Glomerular endothelial cell (primary cell): ENCODE measurements around the gene LIPG. TPM values are rescaled to one million over a fixed set of nuclear protein-coding genes. Genes with fewer than 3 reads are reported as not detected.
"Not testable (repeated sequence)": the region's sequence is repeated elsewhere in the genome, so short reads cannot be mapped to it uniquely, and the experiment has no call there.

Experiments used
- DNase-seq: peaks from one replicate; pipeline ENCODE4 v3.0.0-alpha.2; 2011; ENCODE audit warnings: low read depth, low spot score; ENCODE audit errors: extremely low read depth
- total RNA-seq: library from RNA; depleted of rRNA; stranded (reverse); fragments of >200 nt; gene quantifications from 2 replicates; pipeline ENCODE4 v1.2.3, GENCODE V29; 2015

The LIPG gene
- 123 and 185 TPM in 2 replicates for total RNA-seq

DNA sequence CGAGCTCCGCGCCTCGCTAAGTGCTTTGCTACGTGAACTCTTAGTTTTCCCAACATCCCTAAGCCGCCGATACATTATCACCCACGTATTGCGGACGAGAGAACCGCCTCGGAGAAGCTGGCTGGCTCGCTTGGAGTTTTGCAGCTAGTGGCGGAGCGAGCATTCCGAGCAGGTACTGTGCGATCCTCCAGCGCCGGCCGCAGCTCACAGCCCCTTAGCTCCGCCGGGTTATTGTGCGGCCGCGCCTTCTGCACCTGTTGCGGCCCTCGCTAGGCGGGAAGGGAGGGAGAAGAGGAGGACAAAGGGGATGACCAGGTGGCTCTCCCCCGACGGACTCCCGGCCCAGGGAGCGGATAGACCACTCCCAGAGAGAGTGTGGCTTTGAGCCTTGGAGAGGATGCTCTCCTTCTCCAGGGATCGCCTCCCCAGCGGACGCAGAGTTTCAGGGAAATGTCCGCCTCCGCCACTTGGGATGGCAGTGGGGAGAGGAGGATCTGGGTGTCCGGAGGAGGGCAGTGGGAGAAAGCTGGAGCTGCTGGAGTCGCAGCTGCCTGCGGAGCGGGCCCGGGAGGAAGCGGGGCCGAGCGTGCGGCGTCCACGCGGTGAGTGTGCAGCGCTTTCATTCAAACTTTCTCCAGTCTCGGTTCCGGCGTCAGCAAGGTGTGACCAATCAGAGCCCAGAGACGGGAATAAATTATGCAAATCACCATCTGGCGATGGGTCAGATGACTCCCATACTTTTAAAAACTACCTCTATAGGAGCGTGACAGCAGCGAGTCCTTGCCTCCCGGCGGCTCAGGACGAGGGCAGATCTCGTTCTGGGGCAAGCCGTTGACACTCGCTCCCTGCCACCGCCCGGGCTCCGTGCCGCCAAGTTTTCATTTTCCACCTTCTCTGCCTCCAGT lies at the start of gene LIPG:
Gene LIPG (plus strand): TSS at position 769 of the 905 bp plus-strand sequence. CDS start 252 bp downstream, outside the sequence.
- DNase-seq, result peak; percentile 67

DNA sequence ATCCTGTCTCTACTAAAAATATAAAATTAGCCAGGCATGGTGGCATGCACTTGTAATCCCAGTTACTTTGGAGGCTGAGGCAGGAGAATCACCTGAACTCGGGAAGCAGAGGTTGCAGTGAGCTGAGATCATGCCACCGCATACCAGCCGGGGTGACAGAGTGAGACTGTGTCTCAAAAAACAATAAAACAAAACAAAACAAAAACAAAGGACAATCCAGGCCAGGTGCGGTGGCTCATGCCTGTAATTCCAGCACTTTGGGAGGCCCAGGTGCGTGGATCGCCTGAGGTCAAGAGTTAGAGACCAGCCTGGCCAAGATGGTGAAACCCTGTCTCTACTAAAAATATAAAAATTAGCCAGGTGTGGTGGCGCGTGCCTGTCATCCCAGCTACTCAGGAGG lies 49.0 kb upstream of the LIPG start:
- not testable (repeated sequence) for DNase-seq

DNA sequence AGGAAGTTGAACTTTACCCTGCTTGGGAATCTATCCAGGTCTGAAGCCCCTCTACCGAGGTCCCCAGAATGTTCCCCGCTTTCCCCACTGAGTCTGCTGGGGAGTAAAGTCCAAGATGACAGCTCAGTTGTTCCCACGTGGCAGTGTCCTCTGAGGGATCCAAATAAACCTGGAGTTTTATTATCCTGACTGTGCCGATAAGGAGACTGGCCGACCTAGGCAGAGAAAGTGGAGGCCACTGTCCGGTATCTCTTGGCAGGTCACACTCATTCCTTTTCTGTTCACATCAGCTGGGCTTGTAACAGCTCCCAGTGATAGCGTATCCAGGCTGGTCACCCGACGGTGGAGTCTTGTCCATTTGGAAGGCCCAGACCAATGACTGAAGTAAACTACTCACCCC lies 47.3 kb upstream of the LIPG start:
- no peak for DNase-seq

DNA sequence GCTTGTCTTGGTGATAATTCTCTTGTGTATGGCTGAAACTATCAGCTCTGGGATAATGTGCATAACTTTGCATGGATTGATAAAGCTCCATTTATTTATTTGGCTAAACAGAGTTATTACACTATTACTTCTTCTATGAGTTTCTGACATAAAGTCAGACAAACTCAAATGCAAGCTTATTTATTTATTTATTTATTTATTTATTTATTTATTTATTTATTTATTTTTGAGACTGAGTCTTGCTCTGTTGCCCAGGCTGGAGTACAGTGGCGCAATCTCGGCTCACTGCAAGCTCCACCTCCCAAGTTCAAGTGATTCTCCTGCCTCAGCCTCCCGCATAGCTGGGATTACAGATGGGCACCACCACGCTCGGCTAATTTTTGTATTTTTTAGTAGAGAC lies 46.9 kb upstream of the LIPG start:
- not testable (repeated sequence) for DNase-seq

DNA sequence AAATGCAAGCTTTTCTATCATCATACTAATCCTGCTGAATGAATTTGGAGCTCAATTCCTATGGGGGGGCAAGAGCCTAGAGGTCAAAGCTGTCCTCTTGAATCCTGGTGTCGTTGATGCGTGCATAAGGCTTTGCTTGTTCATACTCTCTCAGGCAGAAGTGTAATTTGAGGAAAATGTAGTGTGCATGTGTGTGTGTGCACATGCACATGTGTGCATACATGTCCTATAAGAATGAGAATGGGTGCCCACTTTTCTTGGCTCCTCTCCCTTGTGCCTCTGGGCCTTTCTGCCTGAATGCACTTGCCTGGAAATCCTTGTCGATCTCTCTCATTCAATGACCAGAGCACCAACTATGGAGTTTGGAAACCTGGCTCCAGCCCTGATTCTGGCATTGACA lies 46.3 kb upstream of the LIPG start:
- no peak for DNase-seq

DNA sequence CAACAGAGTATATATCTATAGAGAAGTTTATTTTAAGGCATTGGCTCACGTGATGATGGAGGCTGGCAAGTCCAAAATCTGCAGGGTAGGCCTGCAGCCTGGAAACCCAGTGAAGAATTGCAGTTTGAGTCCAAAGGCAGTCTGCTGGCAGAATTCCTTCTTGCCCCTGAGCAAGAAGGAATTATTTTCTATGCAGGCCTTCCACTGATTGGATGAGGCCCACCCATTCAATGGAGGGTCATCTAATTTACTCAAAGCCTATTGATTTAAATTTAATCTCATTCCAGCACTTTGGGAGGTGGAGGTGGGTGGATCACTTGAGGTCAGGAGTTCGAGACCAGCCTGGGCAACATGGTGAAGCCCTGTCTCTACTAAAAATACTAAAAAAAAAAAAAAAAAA lies 44.4 kb upstream of the LIPG start:
- DNase-seq, result no peak

DNA sequence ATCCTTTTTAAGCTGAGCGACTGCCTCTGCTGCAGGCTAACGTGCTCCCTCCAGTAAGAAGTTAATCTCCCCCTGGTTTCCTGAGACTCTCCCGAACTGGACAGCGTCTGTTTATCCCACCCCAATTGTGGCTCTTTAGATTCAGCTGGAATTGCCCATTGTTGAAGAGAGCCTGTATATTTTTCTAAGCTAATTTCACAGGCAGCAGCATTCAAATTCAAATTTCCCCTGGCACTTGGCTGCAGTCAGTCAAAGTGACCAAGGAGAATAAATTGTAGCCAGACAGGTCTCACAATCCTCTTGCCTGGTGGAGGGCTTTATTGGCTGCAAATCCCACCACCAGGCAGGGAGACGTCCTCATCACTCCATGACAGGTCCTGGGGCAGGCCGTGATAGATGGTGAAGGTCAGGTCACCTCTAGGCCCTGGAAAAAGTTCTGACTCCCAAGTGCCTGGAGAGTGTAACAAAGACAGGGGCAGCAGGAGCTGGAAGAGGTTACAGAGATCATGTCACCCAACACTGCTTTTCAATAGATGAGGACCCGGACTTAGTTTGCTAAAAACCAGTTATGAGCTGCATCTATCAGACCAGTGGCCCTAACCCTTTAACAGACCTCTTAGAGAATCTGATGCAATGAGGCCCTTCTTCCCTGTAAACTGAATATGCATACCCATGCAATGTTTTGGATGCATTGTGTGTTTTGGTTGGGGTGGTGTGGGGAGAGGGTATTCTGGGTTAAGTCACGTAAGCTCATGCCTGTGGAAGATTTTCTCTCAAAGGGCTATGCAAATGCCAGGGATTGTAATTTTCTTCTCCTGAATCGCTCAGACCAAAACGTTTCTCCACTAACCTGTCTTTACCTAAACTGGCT lies 42.5 kb upstream of the LIPG start:
- no peak for DNase-seq

DNA sequence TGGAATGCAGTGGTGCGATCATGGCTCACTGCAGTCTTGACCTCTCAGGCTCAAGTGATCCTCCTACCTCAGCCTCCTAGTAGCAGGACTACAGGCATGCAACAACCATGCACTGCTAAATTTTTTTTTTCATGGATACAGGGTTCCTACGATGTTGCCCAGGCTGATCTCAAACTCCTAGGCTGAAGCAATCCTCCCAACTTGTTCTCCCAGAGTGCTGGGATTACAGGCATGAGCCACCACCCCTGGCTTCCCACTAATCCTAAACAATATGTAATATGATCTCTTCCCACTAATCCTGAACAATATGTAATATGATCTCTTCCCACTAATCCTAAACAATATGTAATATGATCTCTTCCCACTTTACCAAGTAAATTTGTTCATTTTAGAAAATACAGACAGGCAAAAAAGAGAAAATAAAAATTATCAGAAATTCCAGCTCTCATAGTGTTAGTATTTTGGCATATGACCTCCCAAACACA lies 41.2 kb upstream of the LIPG start:
- DNase-seq, result no peak

DNA sequence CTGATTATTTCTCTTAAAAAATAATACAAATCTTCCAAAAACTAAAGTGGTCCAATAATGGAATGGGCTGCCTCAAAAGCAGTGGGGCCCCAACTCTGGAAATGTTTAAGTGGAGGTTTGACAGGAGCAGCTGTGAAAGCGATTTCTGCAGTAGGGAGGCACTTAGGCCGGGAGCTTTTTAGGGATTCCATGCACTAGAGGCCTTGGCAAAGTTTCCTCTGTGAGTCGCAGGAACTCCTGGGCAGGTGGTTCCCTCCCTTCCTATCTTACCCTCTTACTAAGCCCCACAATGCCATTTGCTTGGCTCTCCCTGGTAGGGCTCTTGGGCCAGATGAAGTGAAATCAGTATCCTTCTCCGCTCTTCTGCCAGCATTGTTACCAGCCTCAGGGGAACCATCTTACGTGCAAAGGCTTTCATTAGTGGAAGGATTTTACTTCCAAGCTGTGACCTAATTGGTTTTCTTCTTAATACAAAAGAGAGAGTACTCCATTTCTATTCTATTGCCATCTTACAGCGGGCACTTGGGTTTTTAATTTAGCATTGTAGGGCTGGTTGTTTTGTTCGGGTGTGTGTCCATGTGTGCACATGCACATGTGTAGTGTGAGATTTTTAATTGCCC lies 40.5 kb upstream of the LIPG start:
- no peak for DNase-seq

DNA sequence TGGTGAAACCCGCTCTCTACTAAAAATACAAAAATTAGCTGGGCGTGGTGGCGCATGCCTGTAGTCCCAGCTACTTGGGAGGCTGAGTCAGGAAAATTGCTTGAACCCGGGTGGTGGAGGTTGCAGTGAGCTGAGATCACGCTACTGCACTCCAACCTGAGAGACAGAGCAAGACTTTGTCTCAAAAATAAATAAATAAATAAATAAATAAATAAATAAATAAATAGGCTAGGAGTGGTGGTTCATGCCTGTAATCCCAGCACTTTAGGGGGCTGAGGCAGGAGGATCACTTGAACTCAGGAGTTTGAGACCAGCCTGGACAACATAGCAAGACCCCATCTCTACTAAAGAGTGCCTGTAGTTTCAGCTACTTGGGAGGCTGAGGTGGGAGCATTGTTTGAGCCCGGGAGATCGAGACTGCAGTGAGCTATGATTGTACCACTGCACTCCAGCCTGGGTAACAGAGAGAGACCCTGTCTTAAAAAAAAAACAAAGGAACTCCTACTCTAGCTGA lies 38.2 kb upstream of the LIPG start:
- not testable (repeated sequence) for DNase-seq

DNA sequence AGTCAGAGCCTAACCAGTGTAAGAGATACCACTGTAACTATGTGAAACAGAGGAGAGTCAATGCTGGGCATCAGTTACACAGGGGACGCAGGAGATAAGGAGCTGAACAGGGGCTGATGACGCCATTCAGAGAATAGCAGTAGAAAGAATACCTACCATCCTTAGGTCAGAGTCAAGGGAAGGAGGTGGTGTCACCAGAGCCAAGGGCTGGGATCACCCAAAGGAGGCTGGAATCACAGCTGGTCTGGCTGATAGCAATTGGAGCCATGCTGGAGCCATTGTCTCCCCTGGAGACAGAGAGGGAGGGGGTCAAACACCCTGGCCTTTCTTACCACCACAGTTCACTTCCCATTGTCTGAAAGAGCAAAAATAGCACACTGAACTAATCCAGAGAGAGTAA lies 37.5 kb upstream of the LIPG start:
- no peak for DNase-seq

DNA sequence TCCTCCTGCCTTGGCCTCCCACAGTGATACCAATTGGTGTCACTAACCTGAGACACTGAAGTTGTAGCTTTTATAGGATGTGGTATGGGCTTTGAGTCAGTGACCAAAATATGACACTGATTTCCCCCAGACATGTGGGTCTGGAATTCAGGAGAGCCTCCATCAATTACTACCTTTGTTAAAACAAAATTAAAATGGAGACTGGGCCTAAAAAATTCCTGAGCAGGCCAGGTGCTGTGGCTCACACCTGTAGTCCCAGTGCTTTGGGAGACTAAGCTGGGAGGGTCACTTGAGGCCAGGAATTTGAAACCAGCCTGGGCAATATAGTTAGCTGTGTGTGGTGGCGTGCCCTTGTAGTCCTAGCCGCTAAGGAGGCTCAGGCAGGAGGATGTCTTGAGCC lies 36.9 kb upstream of the LIPG start:
- no peak for DNase-seq

DNA sequence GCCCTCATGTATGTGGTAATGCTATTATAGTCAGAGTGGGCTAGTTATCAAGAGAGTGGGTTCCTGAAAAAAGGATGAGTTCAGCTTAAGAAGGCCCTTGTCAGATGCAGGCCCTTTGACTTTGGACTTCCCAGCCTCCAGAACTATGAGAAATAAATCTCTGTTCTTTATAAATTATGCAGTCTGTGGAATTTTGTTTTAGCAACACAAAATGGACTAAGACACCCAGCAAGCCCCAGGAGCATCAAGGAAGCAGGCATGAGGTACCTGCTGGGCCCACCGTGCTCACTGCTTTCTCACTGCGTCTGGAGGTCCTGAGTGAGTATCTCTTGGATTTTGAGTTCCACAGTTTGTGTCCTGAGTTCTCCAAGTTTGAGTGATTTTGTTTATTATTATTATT lies 35.9 kb upstream of the LIPG start:
- DNase-seq, result no peak

DNA sequence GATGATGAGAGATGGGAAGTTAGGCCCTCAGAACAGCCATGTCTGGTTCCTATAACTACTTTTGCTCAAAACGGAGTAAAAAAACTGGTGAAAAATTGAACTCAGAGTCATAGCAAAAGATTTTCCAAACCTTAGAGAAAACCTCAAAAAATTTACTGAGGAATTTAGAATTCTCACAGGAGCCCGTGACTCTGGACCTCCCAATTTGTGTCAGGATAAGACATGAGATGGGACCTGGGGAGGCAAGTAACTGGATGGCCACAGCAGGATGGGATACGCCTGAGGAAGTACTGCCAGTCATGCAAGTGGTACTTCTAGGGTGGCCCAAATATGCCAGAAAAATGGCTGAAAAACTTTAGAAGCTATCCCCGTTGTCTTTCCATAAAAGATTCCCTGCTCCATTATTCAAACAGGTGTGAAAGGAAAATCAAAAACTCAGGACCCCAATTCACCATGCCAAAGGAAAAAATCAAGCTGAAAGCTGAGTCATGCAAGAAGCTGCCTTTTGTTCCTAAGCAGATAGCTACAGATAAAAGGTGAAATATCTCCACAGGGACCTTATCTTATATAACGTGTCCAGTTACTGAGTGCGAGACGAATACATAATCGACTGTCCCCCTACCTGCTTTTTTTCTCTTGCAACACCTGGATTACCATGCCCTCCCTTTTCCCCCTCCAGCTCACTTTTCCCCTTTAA lies 34.1 kb upstream of the LIPG start:
- no peak for DNase-seq

DNA sequence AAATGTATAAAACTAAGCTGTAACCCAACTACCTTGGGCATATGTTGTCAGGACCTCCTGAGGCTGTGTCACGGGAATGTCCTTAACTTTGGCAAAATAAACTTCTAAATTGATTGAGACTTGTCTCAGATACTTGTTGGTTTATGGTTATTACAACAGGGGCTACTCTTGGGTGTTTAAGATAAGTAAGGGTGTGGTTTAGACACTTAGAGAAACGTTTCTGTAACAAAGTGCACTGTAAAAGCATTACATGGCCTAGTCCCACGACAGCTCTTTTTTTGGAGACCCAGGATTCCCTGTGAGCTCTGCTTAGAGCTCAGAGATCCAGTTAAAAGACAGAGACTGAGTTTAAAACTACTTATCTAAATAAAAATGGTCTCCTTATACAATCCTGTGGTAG lies 32.3 kb upstream of the LIPG start:
- no peak for DNase-seq

DNA sequence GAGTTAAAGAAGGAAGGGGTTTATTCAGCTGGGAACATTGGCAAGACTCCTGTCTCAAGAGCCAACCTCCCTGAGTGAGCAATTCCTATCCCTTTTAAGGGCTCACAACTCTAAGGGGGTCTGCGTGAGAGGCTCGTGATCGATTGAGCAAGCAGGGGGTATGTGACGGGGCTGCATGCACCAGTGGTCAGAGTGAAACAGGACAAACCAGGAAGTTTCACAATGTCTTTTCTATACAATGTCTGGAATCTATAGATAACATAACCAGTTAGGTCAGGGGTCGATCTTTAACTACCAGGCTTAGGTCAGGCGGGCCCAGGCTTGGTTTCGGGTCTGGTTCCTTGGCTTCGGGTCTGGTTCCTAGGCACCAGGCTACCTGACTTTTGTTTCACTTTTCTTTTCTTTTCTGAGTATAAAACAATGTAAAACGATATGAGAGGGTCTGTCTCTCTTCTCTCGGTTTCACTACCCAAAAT lies 30.1 kb upstream of the LIPG start:
- DNase-seq, result no peak

DNA sequence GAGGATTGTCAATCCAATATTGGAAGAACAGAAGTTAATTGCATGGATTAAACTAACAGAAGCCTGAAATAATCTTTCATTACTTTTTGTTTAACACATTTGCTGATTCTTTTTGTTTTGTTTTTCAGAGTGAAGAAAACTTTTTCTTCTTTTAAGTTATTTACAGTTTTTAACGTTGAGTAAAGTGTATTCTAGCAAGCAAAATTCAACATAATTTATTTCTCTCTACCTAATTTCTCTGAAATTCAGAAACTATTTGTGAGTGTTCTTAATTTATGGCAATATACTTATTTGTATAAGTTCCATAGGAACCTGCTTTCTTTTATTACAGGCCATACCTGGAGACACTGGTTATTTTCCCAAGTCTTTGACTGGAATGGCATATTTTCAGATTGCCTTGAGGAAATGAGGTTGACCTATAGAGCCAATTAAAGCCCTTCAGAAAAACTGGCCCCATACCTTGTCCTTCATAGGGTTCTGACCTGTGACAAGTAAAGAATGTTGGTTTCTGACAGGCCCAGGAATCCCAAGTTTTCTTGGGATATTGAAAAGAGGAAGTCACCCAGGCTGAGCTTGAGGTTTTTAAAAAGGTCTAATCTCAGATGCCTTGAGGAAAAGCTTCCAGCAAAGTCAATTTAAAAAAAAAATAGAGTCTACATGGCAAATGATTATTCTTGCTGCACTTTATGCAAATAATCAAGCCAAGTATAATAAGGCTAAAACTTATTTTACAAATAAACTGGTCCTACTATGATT lies 26.8 kb upstream of the LIPG start:
- no peak for DNase-seq

DNA sequence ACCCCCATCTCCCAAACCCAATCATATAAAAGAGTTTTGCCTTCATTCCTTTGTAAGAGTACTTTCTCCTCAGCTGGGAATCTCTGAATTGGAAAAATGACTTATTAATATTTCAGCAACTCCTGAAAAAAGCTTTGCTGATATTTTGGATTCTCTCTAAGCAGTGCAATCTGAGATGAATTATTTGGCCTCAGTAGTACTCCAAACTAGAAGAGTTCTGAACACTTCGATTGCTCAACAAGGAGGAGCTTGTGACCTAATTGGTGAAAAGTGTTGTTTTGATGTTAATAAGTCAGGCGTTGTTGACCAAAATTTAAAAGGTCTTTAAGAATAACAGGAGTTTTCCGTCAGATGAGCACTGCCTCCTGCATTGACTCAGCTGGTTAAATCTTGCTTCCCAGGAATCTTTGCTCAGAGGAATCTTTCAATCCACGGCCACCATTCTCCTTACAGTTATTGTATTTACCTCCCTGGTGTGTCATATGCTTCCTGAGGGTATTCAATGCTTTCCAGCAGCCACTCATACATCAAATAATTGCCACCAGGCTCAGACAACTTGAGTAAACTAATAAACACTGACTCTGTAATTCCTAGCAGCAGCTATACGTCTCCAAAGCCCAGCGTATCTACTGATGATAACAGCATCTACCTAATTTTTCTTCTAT lies 24.5 kb upstream of the LIPG start:
- no peak for DNase-seq

DNA sequence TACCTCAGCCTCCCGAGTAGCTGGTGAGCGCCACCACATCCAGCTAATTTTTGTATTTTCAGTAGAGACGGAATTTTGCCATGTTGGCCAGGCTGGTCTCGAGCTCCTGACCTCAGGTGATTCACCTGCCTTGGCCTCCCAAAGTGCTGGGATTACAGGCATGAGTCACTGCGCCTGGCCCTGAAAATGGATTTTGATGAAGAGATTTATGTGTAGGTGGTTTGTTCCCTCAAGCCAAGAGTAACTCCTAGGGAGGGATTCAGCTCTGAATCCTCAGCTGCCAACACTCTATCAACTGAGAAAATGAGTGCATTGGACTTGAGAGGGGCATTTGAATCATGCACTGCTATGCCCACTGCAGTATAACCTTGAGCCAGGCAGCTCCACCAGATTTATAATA lies 17.5 kb upstream of the LIPG start:
- DNase-seq, result no peak
